Liver (tissue), 3 donors: ENCODE data around the gene SPIN1.

Experiments used
- ATF3 ChIP-seq: IDR thresholded peaks from 2 replicates; pipeline ENCODE4 v1.6.1; 2016; ENCODE audit warnings: antibody characterized with exemption
- CTCF ChIP-seq: fragments of 150-350 bp; IDR thresholded peaks from 2 replicates; pipeline ENCODE4 v1.5.1; 2017; ENCODE audit warnings: improper control_type of control experiment, low read depth, low read length; ENCODE audit not compliant: missing input control
- GABPA ChIP-seq, 2 donors: IDR thresholded peaks in 1 of 2; conservative IDR thresholded peaks in 1 of 2; 2 replicates each; pipeline ENCODE4 v1.6.1; 2016; ENCODE audit warnings: antibody characterized with exemption in 2 of 2, mild to moderate bottlenecking in 1 of 2, moderate library complexity in 1 of 2
- HNF4A ChIP-seq, 2 donors: conservative IDR thresholded peaks; 2 replicates each; pipeline ENCODE4 v1.6.1; 2016; ENCODE audit warnings: antibody characterized with exemption in 2 of 2, mild to moderate bottlenecking in 2 of 2
- HNF4G ChIP-seq: IDR thresholded peaks from 2 replicates; pipeline ENCODE4 v1.6.1; 2016; ENCODE audit warnings: antibody characterized with exemption
- RAD21 ChIP-seq, 2 donors: IDR thresholded peaks; 2 replicates each; pipeline ENCODE4 v1.6.1; 2016; ENCODE audit warnings: antibody characterized with exemption in 2 of 2, mild to moderate bottlenecking in 2 of 2
- TAF1 ChIP-seq: conservative IDR thresholded peaks from 2 replicates; pipeline ENCODE4 v1.6.1; 2016; ENCODE audit warnings: antibody characterized with exemption, mild to moderate bottlenecking
- YY1 ChIP-seq: IDR thresholded peaks from 2 replicates; pipeline ENCODE4 v1.6.1; 2016; ENCODE audit warnings: antibody characterized with exemption, mild to moderate bottlenecking
- TF ChIP-seq, protein P1 (sequence below): IDR thresholded peaks from 2 replicates; pipeline ENCODE4 v1.6.1; 2016; ENCODE audit warnings: antibody characterized with exemption, mild to moderate bottlenecking
- TF ChIP-seq, protein P2 (sequence below): IDR thresholded peaks from 2 replicates; pipeline ENCODE4 v1.6.1; 2016; ENCODE audit warnings: antibody characterized with exemption
- donor health status: healthy.
- donor health status: healthy.

GRCh38 chr9:88523056-88523455 lies 134.8 kb downstream of the SPIN1 start:
- TF ChIP-seq TAF1 (no peak), RAD21 (IDR thresholded peaks at IDR 0.05) (no peak), HNF4G (no peak), ATF3 (no peak), CTCF (no peak), YY1 (no peak), GABPA (IDR thresholded peaks at IDR 0.05 in 1 of 2, conservative IDR thresholded peaks at IDR 0.05 in 1 of 2) (no peak), HNF4A (conservative IDR thresholded peaks at IDR 0.05) (no peak)
- TF ChIP-seq, protein P1, sequence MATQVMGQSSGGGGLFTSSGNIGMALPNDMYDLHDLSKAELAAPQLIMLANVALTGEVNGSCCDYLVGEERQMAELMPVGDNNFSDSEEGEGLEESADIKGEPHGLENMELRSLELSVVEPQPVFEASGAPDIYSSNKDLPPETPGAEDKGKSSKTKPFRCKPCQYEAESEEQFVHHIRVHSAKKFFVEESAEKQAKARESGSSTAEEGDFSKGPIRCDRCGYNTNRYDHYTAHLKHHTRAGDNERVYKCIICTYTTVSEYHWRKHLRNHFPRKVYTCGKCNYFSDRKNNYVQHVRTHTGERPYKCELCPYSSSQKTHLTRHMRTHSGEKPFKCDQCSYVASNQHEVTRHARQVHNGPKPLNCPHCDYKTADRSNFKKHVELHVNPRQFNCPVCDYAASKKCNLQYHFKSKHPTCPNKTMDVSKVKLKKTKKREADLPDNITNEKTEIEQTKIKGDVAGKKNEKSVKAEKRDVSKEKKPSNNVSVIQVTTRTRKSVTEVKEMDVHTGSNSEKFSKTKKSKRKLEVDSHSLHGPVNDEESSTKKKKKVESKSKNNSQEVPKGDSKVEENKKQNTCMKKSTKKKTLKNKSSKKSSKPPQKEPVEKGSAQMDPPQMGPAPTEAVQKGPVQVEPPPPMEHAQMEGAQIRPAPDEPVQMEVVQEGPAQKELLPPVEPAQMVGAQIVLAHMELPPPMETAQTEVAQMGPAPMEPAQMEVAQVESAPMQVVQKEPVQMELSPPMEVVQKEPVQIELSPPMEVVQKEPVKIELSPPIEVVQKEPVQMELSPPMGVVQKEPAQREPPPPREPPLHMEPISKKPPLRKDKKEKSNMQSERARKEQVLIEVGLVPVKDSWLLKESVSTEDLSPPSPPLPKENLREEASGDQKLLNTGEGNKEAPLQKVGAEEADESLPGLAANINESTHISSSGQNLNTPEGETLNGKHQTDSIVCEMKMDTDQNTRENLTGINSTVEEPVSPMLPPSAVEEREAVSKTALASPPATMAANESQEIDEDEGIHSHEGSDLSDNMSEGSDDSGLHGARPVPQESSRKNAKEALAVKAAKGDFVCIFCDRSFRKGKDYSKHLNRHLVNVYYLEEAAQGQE, result no peak
- TF ChIP-seq, protein P2, sequence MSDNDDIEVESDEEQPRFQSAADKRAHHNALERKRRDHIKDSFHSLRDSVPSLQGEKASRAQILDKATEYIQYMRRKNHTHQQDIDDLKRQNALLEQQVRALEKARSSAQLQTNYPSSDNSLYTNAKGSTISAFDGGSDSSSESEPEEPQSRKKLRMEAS, result no peak
